ENCODE results near the gene DTNBP1.

GRCh38 chr6:15593798-15594197 is 69.0 kb downstream of the DTNBP1 start:
- TF ChIP-seq CTCF (IDR thresholded peaks at IDR 0.05) (no peak), POLR2A (IDR thresholded peaks at IDR 0.05) (no peak)

Measured in adrenal gland (tissue), 5 donors.